Midbrain (tissue), 1 donor: ENCODE measurements around the gene SERPING1.

Experiments used
- DNase-seq: peaks from one replicate; lab custom pipeline; 2025; lab: John Stamatoyannopoulos, UW

The SERPING1 gene

GRCh38 chr11:57652662-57653061 is 55.2 kb downstream of the SERPING1 start:
- DNase-seq = no peak

GRCh38 chr11:57653163-57653562 is 55.7 kb downstream of the SERPING1 start:
- DNase-seq = no peak

- no peak for DNase-seq
Measured at GRCh38 chr11:57656885-57657193, 59.4 kb downstream of the SERPING1 start.

GRCh38 chr11:57657194-57658022 is 59.9 kb downstream of the SERPING1 start, which contains the start of gene CLP1:
CLP1 (plus strand) TSS chr11:57657762; CDS start chr11:57659477, 1,715 bp downstream.
- peak; percentile 100 for DNase-seq

GRCh38 chr11:57658023-57658361 is 60.5 kb downstream of the SERPING1 start:
- no peak for DNase-seq

GRCh38 chr11:57659669-57660068 is 62.2 kb downstream of the SERPING1 start:
- DNase-seq = no peak

- no peak for DNase-seq
Measured at GRCh38 chr11:57662893-57663292, 65.4 kb downstream of the SERPING1 start.

GRCh38 chr11:57663975-57664374 is 66.5 kb downstream of the SERPING1 start:
- no peak for DNase-seq
